CD4-positive, alpha-beta T cell treated with Interferon alpha-2 for 1 hour (primary cell): ENCODE results near the gene OTOA.
"Not testable (repeated sequence)": the region's sequence is repeated elsewhere in the genome, so short reads cannot be mapped to it uniquely, and the experiment has no call there.

ENCODE experiments used
- DNase-seq, 2 donors: peaks; one replicate each; pipeline ENCODE4 v3.0.0-alpha.2; 2020 to 2022

OTOA gene

GRCh38 chr16:21683184-21683583, 19.4 kb downstream of the OTOA start:
- DNase-seq: no peak

DNA sequence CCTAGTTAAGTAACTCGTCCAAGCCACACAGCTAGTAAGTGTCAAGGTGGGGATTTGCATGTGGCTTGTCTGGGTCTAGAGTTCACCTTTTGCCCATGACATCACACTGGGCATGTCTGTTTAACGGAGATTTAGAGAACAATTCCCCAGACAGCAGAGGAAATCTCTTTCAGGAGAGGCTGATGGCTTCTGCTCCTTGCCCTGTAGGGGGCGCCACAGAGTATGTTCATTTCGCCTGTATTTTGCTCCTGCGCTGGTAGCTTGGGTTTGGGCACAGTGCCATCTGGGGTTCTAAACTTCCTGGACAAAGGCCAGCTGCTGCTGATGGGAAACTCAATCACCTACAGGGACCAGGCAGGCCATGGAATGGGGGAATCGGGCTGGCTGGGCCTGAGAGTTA, 20.4 kb downstream of the OTOA start:
- peak; percentile 3 to 33 for DNase-seq

- DNase-seq: no peak
These were observed 21.3 kb downstream of the OTOA start for GRCh38 chr16:21685034-21685455.

DNA sequence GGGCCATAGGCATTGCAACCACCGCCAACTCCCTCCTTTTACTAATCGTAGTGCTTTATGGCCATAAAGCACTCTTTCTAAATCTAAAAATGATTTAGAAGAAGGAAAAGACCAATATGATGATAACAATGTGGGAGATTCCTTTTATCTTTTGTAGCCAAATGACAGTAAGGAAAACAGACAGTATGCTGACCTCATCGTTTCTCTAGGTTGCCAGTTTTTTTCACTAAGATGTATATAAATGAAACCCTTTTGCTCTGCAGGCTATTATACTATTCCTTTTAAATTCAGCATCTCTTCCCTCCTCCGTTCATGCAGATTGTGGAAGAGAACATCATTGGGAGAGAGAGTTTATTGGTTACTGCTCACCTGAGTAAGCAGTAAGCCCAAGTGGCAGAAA, 25.3 kb downstream of the OTOA start:
- no peak for DNase-seq

DNA sequence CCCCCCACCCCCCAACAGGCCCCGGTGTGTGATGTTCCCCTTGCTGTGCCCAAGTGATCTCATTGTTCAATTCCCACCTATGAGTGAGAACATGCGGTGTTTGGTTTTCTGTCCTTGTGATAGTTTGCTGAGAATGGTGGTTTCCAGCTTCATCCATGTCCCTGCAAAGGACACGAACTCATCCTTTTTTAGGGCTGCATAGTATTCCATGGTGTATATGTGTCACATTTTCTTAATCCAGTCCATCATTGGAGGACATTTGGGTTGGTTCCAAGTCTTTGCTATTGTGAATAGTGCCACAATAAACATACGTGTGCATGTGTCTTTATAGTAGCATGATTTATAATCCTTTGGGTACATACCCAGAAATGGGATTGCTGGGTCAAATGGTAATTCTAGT, 27.2 kb downstream of the OTOA start:
- DNase-seq: not testable (repeated sequence)

- no peak for DNase-seq
These were observed 30.8 kb downstream of the OTOA start for GRCh38 chr16:21694609-21695008.

- DNase-seq: no peak
These were observed 33.3 kb downstream of the OTOA start for GRCh38 chr16:21697032-21697431.

GRCh38 chr16:21698169-21699032, 34.6 kb downstream of the OTOA start:
- DNase-seq: no peak

- DNase-seq: no peak
These were observed 37.5 kb downstream of the OTOA start for GRCh38 chr16:21701271-21701670.

- no peak for DNase-seq
These were observed 38.5 kb downstream of the OTOA start for GRCh38 chr16:21702276-21702675.

DNA sequence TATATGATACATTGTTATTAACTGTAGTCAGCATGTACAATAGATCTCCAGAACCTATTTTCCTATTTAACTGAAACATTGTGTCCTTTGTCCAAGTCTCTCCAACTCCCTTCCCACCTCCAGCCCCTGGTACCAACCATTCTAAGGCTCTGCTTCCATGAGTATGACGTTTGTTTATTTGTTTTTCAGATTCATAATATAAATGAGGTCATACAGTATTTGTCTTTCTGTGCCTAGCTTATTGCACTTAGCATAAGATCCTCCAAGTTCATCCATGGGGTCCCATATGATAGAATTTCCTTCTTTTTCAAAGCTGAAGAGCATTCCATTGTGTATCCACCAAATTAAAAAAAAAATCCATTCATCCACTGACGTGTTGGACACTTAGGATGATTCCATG, 39.4 kb downstream of the OTOA start:
- DNase-seq: no peak

- no peak for DNase-seq
These were observed 39.9 kb downstream of the OTOA start for GRCh38 chr16:21703589-21704174.

GRCh38 chr16:21704266-21704665, 40.5 kb downstream of the OTOA start:
- no peak for DNase-seq

DNA sequence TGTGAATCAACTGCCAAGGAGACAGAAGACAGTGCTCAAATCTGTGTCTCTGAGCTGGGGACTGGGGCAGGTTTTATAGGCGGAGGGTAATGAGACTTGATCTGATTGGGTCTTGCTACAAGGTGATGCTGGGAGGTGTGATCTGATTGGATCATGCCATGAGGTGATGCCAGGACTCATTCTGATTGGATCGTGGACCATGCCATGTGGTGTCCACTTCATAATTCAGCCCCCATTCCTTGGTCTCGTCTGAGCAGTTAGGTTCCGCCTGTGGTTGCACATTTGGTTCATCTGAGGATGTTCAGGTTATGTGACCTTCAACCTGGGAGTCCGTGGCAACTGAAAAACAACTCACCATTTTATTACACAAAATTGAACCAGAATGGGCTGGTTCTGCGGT, 41.0 kb downstream of the OTOA start:
- DNase-seq: no peak

DNA sequence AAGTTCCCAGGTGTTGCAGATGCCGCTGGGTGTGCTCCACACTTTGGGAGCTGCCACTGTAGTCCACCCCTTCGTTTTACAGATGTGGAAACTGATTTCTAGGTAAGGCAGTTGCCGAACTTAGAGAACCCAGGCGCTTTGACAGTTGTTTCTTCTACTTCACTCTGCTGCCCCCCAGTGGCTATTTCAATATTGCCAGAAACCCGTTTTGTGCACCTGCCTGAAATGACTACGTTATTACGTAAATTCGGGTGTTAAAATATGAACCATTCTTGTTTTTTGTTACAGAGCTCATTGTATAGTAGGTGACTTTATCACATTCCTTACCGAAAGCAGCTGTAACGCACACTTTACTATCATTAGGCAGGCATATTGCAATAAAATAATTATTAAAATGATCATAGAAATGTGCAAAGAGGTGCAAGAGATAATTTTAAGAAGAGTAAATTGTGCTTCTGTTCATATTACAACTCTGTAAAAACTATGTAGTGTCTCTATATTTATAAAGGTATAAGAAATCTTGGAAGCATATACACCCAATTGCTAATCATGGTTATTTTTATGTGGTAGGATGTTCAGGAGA, 44.9 kb downstream of the OTOA start:
- peak; percentile 83 to 89 for DNase-seq

GRCh38 chr16:21710938-21711337, 47.2 kb downstream of the OTOA start:
- DNase-seq: no peak

DNA sequence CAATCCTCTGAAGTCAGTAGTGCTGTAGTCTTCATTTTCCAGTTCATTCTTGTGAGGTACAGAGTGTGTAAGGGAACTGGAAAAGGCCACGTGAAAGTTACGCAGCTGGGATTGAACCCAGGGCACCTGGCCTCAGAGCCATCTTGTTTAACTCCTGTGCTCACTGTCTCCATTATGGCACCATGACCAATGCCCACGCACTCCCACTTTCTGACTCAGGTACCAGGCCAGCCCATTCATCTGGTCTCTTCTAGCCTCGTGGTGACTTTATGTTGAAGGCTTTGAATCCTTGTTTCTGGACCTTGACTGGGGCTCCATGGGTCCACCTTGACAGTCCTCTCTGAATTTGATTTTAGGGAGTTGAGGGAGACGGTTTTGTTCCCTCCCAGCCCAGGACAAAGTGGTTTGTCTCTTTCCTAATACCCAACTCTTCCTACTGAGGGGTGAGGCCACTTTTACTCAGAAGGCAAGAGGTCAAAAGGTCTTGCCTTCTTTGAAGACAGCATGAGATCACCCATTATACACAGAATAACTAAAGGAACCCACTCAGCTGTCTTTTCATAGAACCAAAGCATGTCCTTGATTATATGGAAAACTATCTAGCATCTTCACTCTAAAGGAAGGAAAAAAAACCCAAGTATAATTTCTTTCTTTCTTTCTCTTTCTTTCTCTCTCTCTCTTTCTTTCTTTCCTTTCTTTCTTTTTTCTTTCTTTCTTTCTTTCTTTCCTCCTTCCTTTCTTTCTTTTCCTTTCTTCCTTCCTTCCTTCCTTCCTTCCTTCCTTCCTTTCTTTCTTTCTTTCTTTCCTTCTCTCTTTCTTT, 50.0 kb downstream of the OTOA start:
- no peak for DNase-seq

GRCh38 chr16:21714369-21714618, 50.5 kb downstream of the OTOA start:
- DNase-seq: not testable (repeated sequence)

DNA sequence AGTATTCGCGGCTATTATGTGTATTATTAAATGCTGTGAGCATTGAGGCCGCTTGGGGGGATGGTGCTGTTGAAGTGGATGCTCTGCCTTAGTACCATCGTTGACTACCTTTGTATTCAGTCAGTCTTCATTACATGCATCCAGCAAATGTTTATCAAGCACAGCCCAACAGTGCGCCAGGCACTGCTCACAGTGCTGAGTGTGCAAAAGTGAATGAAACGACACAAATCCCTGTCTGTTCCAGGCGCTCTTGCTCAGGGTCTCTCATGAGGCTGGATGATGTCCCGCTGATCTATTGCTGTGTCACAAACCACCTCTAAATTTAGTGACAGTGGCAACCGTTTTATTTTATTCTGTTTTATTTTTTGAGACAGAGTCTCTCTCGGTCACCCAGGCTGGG, 53.8 kb downstream of the OTOA start:
- no peak for DNase-seq

GRCh38 chr16:21719283-21719682, 55.5 kb downstream of the OTOA start:
- DNase-seq: no peak

GRCh38 chr16:21720533-21720932, 56.8 kb downstream of the OTOA start:
- DNase-seq: no peak

- no peak for DNase-seq
These were observed 59.1 kb downstream of the OTOA start for GRCh38 chr16:21722771-21723455.

DNA sequence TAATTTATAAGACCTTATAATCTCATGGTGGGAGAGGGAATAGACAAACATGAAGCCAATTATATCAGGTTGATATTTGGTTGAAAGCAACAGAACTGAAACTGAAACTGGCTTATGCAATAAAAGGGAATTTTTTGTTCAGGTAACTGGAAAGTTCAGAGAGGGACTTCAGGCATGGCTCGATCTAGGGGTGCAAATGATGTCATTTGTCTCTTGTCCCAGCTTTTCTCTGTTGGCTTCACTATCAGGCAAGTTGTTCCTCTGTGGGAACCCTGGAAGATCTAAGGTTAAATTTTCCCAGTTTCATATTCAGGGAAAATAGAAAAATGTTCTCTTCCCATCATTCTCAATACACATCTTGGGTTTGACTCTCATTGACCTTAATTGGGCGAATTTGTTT, 59.8 kb downstream of the OTOA start:
- DNase-seq: no peak
